IgD-negative memory B cell (primary cell): ENCODE measurements around the gene BCAS1. TPM values are rescaled to one million over a fixed set of nuclear protein-coding genes. Genes with fewer than 3 reads are reported as not detected.

Experiments used
- H3K27ac Mint-ChIP-seq, 3 donors: one replicate each; pipeline ENCODE4 v1.8.0; 2020 to 2022; ENCODE audit warnings: mild to moderate bottlenecking in 3 of 3, mixed read lengths in 3 of 3, moderate library complexity in 1 of 3
- H3K27me3 Mint-ChIP-seq: one replicate; pipeline ENCODE4 v1.8.0; 2021; ENCODE audit warnings: mixed read lengths
- H3K36me3 Mint-ChIP-seq: one replicate; pipeline ENCODE4 v1.8.0; 2020; ENCODE audit warnings: mild to moderate bottlenecking, mixed read lengths
- H3K4me1 Mint-ChIP-seq, 3 donors: one replicate each; pipeline ENCODE4 v1.8.0; 2020 to 2022; ENCODE audit warnings: mixed read lengths in 3 of 3, mild to moderate bottlenecking in 1 of 3
- H3K4me3 Mint-ChIP-seq, 4 donors: one replicate each; pipeline ENCODE4 v1.8.0; 2020 to 2022; ENCODE audit warnings: mild to moderate bottlenecking in 4 of 4, mixed read lengths in 4 of 4, moderate library complexity in 3 of 4
- H3K9me3 Mint-ChIP-seq, 3 donors: one replicate each; pipeline ENCODE4 v1.8.0; 2020 to 2021; ENCODE audit warnings: mixed read lengths in 3 of 3, mild to moderate bottlenecking in 1 of 3
- polyA plus RNA-seq: library from polyadenylated mRNA; unstranded; fragments of 300-500 nt; fragmentation: Illumina TruSeq; gene quantifications from one replicate; pipeline ENCODE4 v1.2.3, GENCODE V29; 2021

BCAS1 gene
- polyA plus RNA-seq, 1 donor from 2014 or later, result 1.8 TPM

DNA sequence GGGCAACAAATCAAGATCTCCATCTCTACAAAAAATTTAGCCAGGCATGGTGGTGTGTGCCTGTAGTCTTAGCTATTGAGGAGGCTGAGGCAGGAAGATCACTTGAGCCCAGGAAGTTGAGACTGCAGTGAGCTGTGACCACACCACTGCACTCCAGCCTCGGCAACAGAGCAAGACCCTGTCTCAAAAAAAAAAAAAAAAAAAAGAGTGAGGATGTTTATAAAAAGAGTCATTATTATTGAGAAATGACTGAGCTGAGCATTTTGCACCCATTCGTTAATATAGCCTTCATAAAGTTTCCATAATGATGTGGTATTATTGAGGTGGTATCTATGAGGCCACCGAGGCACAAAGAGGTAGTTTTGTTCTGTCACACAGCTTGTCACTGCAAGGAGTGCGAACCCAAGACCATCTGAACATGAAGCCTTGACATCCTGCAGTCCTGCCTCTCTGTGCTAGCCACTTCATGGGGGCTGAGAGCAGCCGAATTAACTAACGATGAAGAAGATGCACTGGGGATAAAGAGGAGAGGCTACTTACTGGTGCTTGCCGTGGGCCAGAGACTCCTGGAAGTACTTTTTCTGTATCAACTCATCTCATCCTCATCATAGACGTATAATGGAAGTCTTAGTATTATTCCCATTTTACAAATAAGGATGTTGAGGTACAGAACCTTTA, 175.5 kb downstream of the BCAS1 start:
- Mint-ChIP-seq H3K9me3 (no peaks in the 10 kb centered on the region), H3K4me3 (peak overlapping the region in 2 of 4 donors; percentile 78 to 92), H3K4me1 (peaks cover 34 to 58% (median 37%) of the 10 kb centered on the region in 3 donors), H3K27ac (peak overlapping the region; percentile 13 to 68 (median 54)), H3K27me3 (no peaks in the 10 kb centered on the region), H3K36me3 (no peaks in the 10 kb centered on the region)

Other genes starting within 250 kb of the BCAS1 start
- not detected for gene CYP24A1, start 103.4 kb upstream of the BCAS1 start, polyA plus RNA-seq
- 45.6 TPM for gene PFDN4, start 137.5 kb upstream of the BCAS1 start, polyA plus RNA-seq